ENCODE results near the gene HOXD10.
A peak's percentile ranks its signal among the peaks of the same experiment; 100 is the strongest.

GRCh38 chr2:176105078-176105729 is 11.4 kb upstream of the HOXD10 start:
- TF ChIP-seq GATA2 (IDR thresholded peaks at IDR 0.05; ENCODE audit: low read depth, low read length) (peak; percentile 57; the same call in 1 of the 2 replicates), GATA3 (IDR thresholded peaks at IDR 0.05; ENCODE audit: low read depth, low read length) (no peak)

All from SH-SY5Y (cell line).